Activated CD4-positive, alpha-beta T cell treated with anti-CD3 and anti-CD28 coated beads, Interleukin-2, amount 10 ng/mL, durations not matched to agents 7 days and 5 days (primary cell): ENCODE results near the gene CDC25B. TPM values are rescaled to one million over a fixed set of nuclear protein-coding genes. Genes with fewer than 3 reads are reported as not detected.

ENCODE experiments used
- CTCF ChIA-PET: fragments of 350-600 bp; sonication (Branson Sonifier 250); formaldehyde crosslinking; loops from one replicate; lab custom pipeline; 2021; ENCODE audit warnings: antibody characterized with exemption; lab: Charles Lee
- POLR2A ChIA-PET: fragments of 350-600 bp; sonication (Branson Sonifier 250); formaldehyde crosslinking; loops from one replicate; lab custom pipeline; 2021; ENCODE audit warnings: antibody characterized with exemption; lab: Charles Lee
- DNase-seq: peaks from one replicate; pipeline ENCODE4 v3.0.0-alpha.2; 2020
- H3K27ac Mint-ChIP-seq: one replicate; pipeline ENCODE4 v1.8.0; 2021; ENCODE audit warnings: mild to moderate bottlenecking, moderate library complexity, mixed read lengths
- H3K27me3 Mint-ChIP-seq: one replicate; pipeline ENCODE4 v1.8.0; 2021; ENCODE audit warnings: mixed read lengths
- H3K36me3 Mint-ChIP-seq: one replicate; pipeline ENCODE4 v1.8.0; 2021; ENCODE audit warnings: low read depth, mixed read lengths
- H3K4me1 Mint-ChIP-seq: one replicate; pipeline ENCODE4 v1.8.0; 2021; ENCODE audit warnings: mixed read lengths
- H3K4me3 Mint-ChIP-seq: one replicate; pipeline ENCODE4 v1.8.0; 2021; ENCODE audit warnings: mild to moderate bottlenecking, moderate library complexity, mixed read lengths
- H3K9me3 Mint-ChIP-seq: one replicate; pipeline ENCODE4 v1.8.0; 2021; ENCODE audit warnings: mixed read lengths
- total RNA-seq, 2 experiments: library from RNA; stranded (reverse); gene quantifications; one replicate each; pipeline ENCODE4 v1.2.3, GENCODE V29; 2021

The CDC25B gene
- total RNA-seq, result 100 to 1,000 TPM; 403 to 429 TPM

DNA sequence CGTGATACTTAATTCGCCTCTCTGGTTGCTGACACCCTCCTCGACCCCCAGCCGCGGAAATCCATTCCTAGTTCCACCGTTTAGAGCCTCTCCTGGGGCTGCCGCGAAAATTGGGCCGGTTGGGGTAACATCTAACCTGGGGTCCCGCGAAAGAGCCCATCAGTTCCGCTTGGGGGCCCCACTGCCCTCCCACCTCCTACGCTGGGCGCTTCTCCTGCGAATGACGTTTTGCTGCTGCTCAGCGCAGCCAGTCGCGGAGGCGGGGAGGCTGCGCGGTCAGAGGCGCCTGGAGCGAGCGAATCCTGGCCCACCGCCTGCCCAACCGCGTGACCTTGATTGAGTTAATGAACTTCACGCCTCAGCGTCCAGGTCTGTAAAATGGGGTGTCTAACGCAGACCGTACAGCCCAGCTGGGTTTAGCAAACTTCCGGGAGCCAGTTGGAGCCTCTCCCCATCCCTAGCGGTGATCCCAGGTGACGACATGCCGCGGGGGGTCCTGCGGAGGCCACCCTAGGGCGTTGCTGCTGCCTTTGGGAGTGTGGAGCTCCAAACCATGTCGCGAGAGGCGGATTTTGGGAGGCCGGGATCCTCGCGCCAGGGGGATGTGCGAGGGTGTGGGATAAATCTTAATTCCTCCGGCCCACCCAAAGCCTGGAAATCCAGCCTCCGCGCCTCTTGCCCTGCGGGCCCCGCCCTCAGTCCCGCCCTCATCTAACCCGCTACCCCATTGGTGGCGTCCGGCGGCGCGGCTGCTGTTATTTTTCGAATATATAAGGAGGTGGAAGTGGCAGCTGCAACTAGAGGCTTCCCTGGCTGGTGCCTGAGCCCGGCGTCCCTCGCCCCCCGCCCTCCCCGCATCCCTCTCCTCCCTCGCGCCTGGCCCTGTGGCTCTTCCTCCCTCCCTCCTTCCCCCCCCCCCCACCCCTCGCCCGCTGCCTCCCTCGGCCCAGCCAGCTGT, at the start of gene CDC25B:
TSS of gene CDC25B (plus strand) at position 800 of the 958 bp plus-strand sequence. CDS start 222 bp downstream, outside the sequence.
- Mint-ChIP-seq H3K27me3 (no peaks in the 10 kb centered on the region), H3K36me3 (peaks cover 46% of the 10 kb centered on the region), H3K4me3 (peak within 1 kb of the TSS; percentile 92), H3K4me1 (peaks cover 40% of the 10 kb centered on the region), H3K9me3 (no peaks in the 10 kb centered on the region), H3K27ac (peak within 1 kb of the TSS; percentile 98)
- DNase-seq, result peak; percentile 95
- POLR2A ChIA-PET, result interaction anchor here (0.6 to 1.0 kb wide), 3 partner anchors 25 to 125 kb away, joined by 3 to 4 read pairs (median 3); partner anchors contain the start of gene AP5S1
- CTCF ChIA-PET, result interaction anchor here (0.6 to 2.6 kb wide), 8 partner anchors 8 to 259 kb away, joined by 3 to 12 read pairs (median 4); partner anchors contain the start of genes AP5S1 and CENPB

GRCh38 chr20:3747471-3747870, 48.6 kb upstream of the CDC25B start:
- H3K36me3 Mint-ChIP-seq, result no peaks in the 10 kb centered on the region
- no peak for DNase-seq
- peaks cover 25% of the 10 kb centered on the region for H3K4me1 Mint-ChIP-seq
- ChIA-PET POLR2A (no interaction called here), CTCF (interaction anchor here (0.8 to 2.0 kb wide), 5 partner anchors 10 to 108 kb away, joined by 3 to 6 read pairs (median 3); partner anchors contain the start of gene ADISSP)
- H3K27ac Mint-ChIP-seq, result no peak overlapping the region
- H3K9me3 Mint-ChIP-seq, result no peaks in the 10 kb centered on the region
- no peak overlapping the region for H3K4me3 Mint-ChIP-seq
- H3K27me3 Mint-ChIP-seq, result peaks cover 2% of the 10 kb centered on the region

DNA sequence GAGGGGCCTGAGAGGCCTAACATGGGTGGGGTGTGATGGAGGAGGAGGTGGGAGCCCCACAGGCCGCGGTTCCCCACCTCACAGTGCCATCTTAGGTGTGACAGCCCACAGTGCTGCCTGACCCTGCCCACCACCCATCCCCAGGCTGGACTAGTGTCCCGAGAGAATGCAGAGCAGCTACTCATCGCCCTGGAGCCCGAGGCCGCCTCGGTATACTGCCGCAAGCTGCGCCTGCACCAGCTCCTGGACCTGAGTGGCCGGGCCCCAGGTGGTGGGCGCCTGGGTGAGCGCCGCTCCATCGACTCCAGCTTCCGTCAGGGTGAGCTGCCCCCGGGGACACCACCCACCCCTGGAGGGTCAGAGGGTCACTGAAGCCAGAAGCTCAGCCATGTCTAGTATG, 48.0 kb upstream of the CDC25B start:
- Mint-ChIP-seq H3K9me3 (no peaks in the 10 kb centered on the region), H3K27ac (no peak overlapping the region), H3K36me3 (no peaks in the 10 kb centered on the region), H3K27me3 (peaks cover 2% of the 10 kb centered on the region), H3K4me3 (no peak overlapping the region), H3K4me1 (peaks cover 29% of the 10 kb centered on the region)
- ChIA-PET POLR2A (no interaction called here), CTCF (interaction anchor here (0.6 to 2.0 kb wide), 6 partner anchors 9 to 108 kb away, joined by 3 to 6 read pairs (median 3); partner anchors contain the start of gene ADISSP)
- no peak for DNase-seq

- Mint-ChIP-seq H3K9me3 (no peaks in the 10 kb centered on the region), H3K4me1 (peaks cover 29% of the 10 kb centered on the region), H3K27ac (no peak overlapping the region), H3K27me3 (no peaks in the 10 kb centered on the region), H3K4me3 (no peak overlapping the region), H3K36me3 (no peaks in the 10 kb centered on the region)
- no peak for DNase-seq
- ChIA-PET CTCF (interaction anchor here (0.6 to 7.0 kb wide), 5 partner anchors 8 to 192 kb away, joined by 3 to 28 read pairs (median 6); partner anchors contain the start of gene ADISSP), POLR2A (no interaction called here)
These were observed 46.9 kb upstream of the CDC25B start for GRCh38 chr20:3749087-3749688.

DNA sequence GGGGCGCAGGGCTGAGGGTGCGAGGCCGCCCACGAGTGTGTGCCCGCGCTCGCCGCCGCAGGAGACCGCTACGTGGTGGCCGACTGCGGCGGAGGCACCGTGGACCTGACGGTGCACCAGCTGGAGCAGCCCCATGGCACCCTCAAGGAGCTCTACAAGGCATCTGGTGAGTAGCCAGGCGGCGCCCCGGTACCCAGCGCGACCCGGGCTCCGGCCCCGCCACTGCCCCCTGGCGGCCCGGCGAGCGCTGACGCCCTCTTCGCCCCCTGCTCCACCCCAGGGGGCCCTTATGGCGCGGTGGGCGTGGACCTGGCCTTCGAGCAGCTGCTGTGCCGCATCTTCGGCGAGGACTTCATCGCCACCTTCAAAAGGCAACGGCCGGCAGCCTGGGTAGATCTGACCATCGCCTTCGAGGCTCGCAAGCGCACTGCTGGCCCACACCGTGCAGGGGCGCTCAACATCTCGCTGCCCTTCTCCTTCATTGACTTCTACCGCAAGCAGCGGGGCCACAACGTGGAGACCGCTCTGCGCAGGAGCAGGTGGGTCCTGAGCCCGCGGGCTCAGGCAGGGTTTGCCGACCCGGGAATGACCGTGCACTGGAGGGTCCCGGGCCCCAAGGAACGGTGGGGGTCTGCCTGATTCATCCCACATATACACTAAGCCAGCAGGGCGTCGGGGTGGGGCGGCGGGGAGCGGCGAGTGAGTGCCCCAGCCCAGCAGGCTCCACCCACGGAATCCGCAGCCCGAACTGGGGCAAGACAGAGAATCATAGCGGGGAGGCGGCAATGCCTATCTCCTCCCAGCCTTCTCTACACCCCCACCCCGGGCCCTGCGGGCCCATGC, 46.2 kb upstream of the CDC25B start:
- H3K27me3 Mint-ChIP-seq, result no peaks in the 10 kb centered on the region
- H3K36me3 Mint-ChIP-seq, result no peaks in the 10 kb centered on the region
- ChIA-PET POLR2A (no interaction called here), CTCF (interaction anchor here (0.5 to 7.0 kb wide), 6 partner anchors 9 to 335 kb away, joined by 3 to 28 read pairs (median 3); partner anchors contain the start of gene ADISSP)
- H3K4me1 Mint-ChIP-seq, result peaks cover 23% of the 10 kb centered on the region
- no peaks in the 10 kb centered on the region for H3K9me3 Mint-ChIP-seq
- peak; percentile 36 for DNase-seq
- H3K27ac Mint-ChIP-seq, result no peak overlapping the region
- no peak overlapping the region for H3K4me3 Mint-ChIP-seq

- Mint-ChIP-seq H3K36me3 (no peaks in the 10 kb centered on the region), H3K9me3 (no peaks in the 10 kb centered on the region), H3K27ac (no peak overlapping the region), H3K4me1 (peaks cover 14% of the 10 kb centered on the region), H3K27me3 (no peaks in the 10 kb centered on the region), H3K4me3 (peak overlapping the region; percentile 25)
- ChIA-PET POLR2A (no interaction called here), CTCF (interaction anchor here (0.9 to 7.0 kb wide), 8 partner anchors 11 to 342 kb away, joined by 3 to 28 read pairs (median 3); partner anchors contain the start of gene ADISSP)
- DNase-seq, result no peak
These were observed 44.8 kb upstream of the CDC25B start for GRCh38 chr20:3751305-3751674.

GRCh38 chr20:3751675-3752385, 44.3 kb upstream of the CDC25B start:
- peak overlapping the region; percentile 44 for H3K27ac Mint-ChIP-seq

DNA sequence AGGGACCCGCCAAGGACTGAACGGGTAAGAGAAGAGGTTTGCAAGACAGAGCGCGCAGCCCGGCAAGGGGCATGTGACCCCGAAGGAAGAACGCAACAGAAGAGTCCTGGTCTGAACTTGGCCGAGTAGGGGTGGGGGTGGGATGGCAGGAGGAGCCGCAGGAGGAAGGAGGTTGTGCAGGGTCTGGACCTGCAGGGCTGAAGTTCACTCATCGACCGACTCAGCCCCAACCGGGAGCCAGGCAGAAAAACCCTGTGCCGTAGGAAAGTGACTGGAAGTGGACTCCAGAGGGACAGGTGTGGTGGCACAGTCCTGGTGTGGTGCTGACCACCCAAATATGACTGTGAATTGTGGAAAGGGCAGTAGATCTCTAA, 43.7 kb upstream of the CDC25B start:
- Mint-ChIP-seq H3K9me3 (no peaks in the 10 kb centered on the region), H3K4me3 (peak overlapping the region; percentile 63), H3K36me3 (peaks cover 2% of the 10 kb centered on the region), H3K27me3 (no peaks in the 10 kb centered on the region), H3K27ac (peak overlapping the region; percentile 44), H3K4me1 (peaks cover 14% of the 10 kb centered on the region)
- ChIA-PET CTCF (interaction anchor here (0.7 to 7.0 kb wide), 9 partner anchors 16 to 180 kb away, joined by 3 to 28 read pairs (median 4); partner anchors contain the start of genes ADISSP, AP5S1 and CENPB), POLR2A (interaction anchor here (0.6 kb wide), 1 partner anchor 15 kb away, joined by 3 read pairs; the partner anchor contains the start of gene ADISSP)
- no peak for DNase-seq

More at GRCh38 chr20:3751675-3752385, 44.3 kb upstream of the CDC25B start:
- Mint-ChIP-seq H3K36me3 (no peaks in the 10 kb centered on the region), H3K4me3 (peak overlapping the region; percentile 63), H3K4me1 (peaks cover 14% of the 10 kb centered on the region), H3K27me3 (no peaks in the 10 kb centered on the region), H3K9me3 (no peaks in the 10 kb centered on the region)
- peak; percentile 71 for DNase-seq
- ChIA-PET POLR2A (interaction anchor here (0.6 kb wide), 1 partner anchor 15 kb away, joined by 3 read pairs; the partner anchor contains the start of gene ADISSP), CTCF (interaction anchor here (0.9 to 7.0 kb wide), 7 partner anchors 13 to 341 kb away, joined by 3 to 28 read pairs (median 3); partner anchors contain the start of gene ADISSP)

GRCh38 chr20:3753098-3753497, 43.0 kb upstream of the CDC25B start:
- Mint-ChIP-seq H3K4me3 (no peak overlapping the region), H3K9me3 (no peaks in the 10 kb centered on the region), H3K4me1 (peaks cover 14% of the 10 kb centered on the region), H3K27me3 (no peaks in the 10 kb centered on the region), H3K27ac (no peak overlapping the region), H3K36me3 (peaks cover 7% of the 10 kb centered on the region)
- POLR2A ChIA-PET, result no interaction called here
- DNase-seq, result peak; percentile 67
- CTCF ChIA-PET, result interaction anchor here (0.5 to 7.0 kb wide), 13 partner anchors 9 to 343 kb away, joined by 3 to 28 read pairs (median 4); partner anchors contain the start of genes ADISSP, AP5S1 and CENPB

- Mint-ChIP-seq H3K9me3 (no peaks in the 10 kb centered on the region), H3K4me3 (no peak overlapping the region), H3K27ac (no peak overlapping the region), H3K4me1 (peaks cover 14% of the 10 kb centered on the region), H3K27me3 (no peaks in the 10 kb centered on the region), H3K36me3 (peaks cover 9% of the 10 kb centered on the region)
- POLR2A ChIA-PET, result no interaction called here
- DNase-seq, result no peak
- CTCF ChIA-PET, result interaction anchor here (0.6 to 7.0 kb wide), 11 partner anchors 8 to 319 kb away, joined by 3 to 28 read pairs (median 5); partner anchors contain the start of genes ADISSP, AP5S1 and CENPB
These were observed 42.4 kb upstream of the CDC25B start for GRCh38 chr20:3753501-3754275.
